SU-DHL-6 (cell line): ENCODE results near the gene RADIL.

Source experiments
- CTCF ChIP-seq: fragments of 200-600 bp; sonication (generic); IDR thresholded peaks from one replicate; pipeline ENCODE4 v1.5.1; 2017; ENCODE audit warnings: antibody characterized with exemption, mild to moderate bottlenecking, low read length, moderate library complexity; ENCODE audit not compliant: insufficient read depth, poor library complexity, severe bottlenecking
- EZH2phosphoT487 ChIP-seq: fragments of 200-600 bp; sonication (generic), shearing (Covaris generic); conservative IDR thresholded peaks from 2 replicates; pipeline ENCODE4 v1.6.1; 2018; ENCODE audit warnings: mild to moderate bottlenecking, antibody characterized with exemption, low read length, moderate library complexity, mixed read lengths

GRCh38 chr7:4787541-4787940, 96.0 kb downstream of the RADIL start:
- TF ChIP-seq CTCF (no peak), EZH2phosphoT487 (no peak)
